Measurements from ENCODE around the gene FOXO6. TPM values are rescaled to one million over a fixed set of nuclear protein-coding genes. Genes with fewer than 3 reads are reported as not detected.

The FOXO6 gene
- total RNA-seq, 2 experiments from 2014 or later = 1.2 to 2.2 TPM

- Mint-ChIP-seq H3K27me3 (peaks cover 26% of the 10 kb centered on the region), H3K4me1 (ENCODE audit: low read depth) (no peaks in the 10 kb centered on the region), H3K36me3 (ENCODE audit: low read depth) (no peaks in the 10 kb centered on the region), H3K27ac (no peak overlapping the region), H3K9me3 (no peaks in the 10 kb centered on the region), H3K4me3 (no peak overlapping the region)
- H3K27ac ChIP-seq (ENCODE audit: low read depth in 1 of 2, low read length in 2 of 2) = no peak overlapping the region
- ATAC-seq (ENCODE audit: poor library complexity) = no peak
- DNase-seq = no peak
- ChIA-PET POLR2A (no interaction called here), CTCF (no interaction called here)
- H3K27me3 ChIP-seq (ENCODE audit: control insufficient read depth in 1 of 2, insufficient read depth in 2 of 2, low read length in 2 of 2) = peaks cover 8 to 9% of the 10 kb centered on the region in 2 experiments
- intact Hi-C loops (cut with DNase I, micrococcal nuclease) = loop anchor here in 1 of 2 experiments (5.0 kb wide), 1 partner anchor 48 kb away; no protein-coding TSS in a partner anchor
- no peaks in the 10 kb centered on the region for H3K9me3 ChIP-seq (ENCODE audit: control insufficient read depth in 1 of 2, insufficient read depth in 1 of 2, low read length in 2 of 2)
- H3K36me3 ChIP-seq (ENCODE audit: insufficient read depth, low read length) = no peaks in the 10 kb centered on the region
- peaks cover under 1% of the 10 kb centered on the region for H3K4me1 ChIP-seq (ENCODE audit: insufficient read depth, low read length)
- TF ChIP-seq CTCF (IDR thresholded peaks at IDR 0.05) = no peak
- no peak overlapping the region for H3K4me3 ChIP-seq (ENCODE audit: low read length)
Observed at GRCh38 chr1:41390166-41390565, 28.9 kb downstream of the FOXO6 start.

GRCh38 chr1:41390573-41390972 lies 29.3 kb downstream of the FOXO6 start:
- ATAC-seq (ENCODE audit: poor library complexity) (no peak), DNase-seq (no peak)
- Mint-ChIP-seq H3K36me3 (ENCODE audit: low read depth) (no peaks in the 10 kb centered on the region), H3K27ac (no peak overlapping the region), H3K4me3 (no peak overlapping the region), H3K9me3 (no peaks in the 10 kb centered on the region), H3K4me1 (ENCODE audit: low read depth) (no peaks in the 10 kb centered on the region), H3K27me3 (peaks cover 24% of the 10 kb centered on the region)
- H3K27me3 ChIP-seq (ENCODE audit: control insufficient read depth in 1 of 2, insufficient read depth in 2 of 2, low read length in 2 of 2) = peaks cover 5 to 6% of the 10 kb centered on the region in 2 experiments
- no peak overlapping the region for H3K27ac ChIP-seq (ENCODE audit: low read depth in 1 of 2, low read length in 2 of 2)
- intact Hi-C loops (cut with DNase I, micrococcal nuclease) = loop anchor here in 1 of 2 experiments (5.0 kb wide), 1 partner anchor 48 kb away; no protein-coding TSS in a partner anchor
- POLR2A ChIA-PET = no interaction called here
- no peaks in the 10 kb centered on the region for H3K9me3 ChIP-seq (ENCODE audit: control insufficient read depth in 1 of 2, insufficient read depth in 1 of 2, low read length in 2 of 2)
- H3K4me3 ChIP-seq (ENCODE audit: low read length) = no peak overlapping the region
- TF ChIP-seq CTCF (IDR thresholded peaks at IDR 0.05) = no peak
- peaks cover 2% of the 10 kb centered on the region for H3K4me1 ChIP-seq (ENCODE audit: insufficient read depth, low read length)
- no peaks in the 10 kb centered on the region for H3K36me3 ChIP-seq (ENCODE audit: insufficient read depth, low read length)
- CTCF ChIA-PET = no interaction called here

GRCh38 chr1:41391834-41392527 lies 30.7 kb downstream of the FOXO6 start:
- Mint-ChIP-seq H3K4me3 (no peak overlapping the region), H3K4me1 (ENCODE audit: low read depth) (no peaks in the 10 kb centered on the region), H3K36me3 (ENCODE audit: low read depth) (no peaks in the 10 kb centered on the region), H3K27me3 (peaks cover 25% of the 10 kb centered on the region), H3K9me3 (no peaks in the 10 kb centered on the region), H3K27ac (no peak overlapping the region)
- no peak for TF ChIP-seq CTCF (IDR thresholded peaks at IDR 0.05)
- peaks cover 2% of the 10 kb centered on the region for H3K4me1 ChIP-seq (ENCODE audit: insufficient read depth, low read length)
- ChIA-PET POLR2A (no interaction called here), CTCF (no interaction called here)
- ATAC-seq (ENCODE audit: poor library complexity) = no peak
- no peaks in the 10 kb centered on the region for H3K9me3 ChIP-seq (ENCODE audit: control insufficient read depth in 1 of 2, insufficient read depth in 1 of 2, low read length in 2 of 2)
- intact Hi-C loops (cut with DNase I, micrococcal nuclease) = loop anchor here in 1 of 2 experiments (5.0 kb wide), 1 partner anchor 50 kb away; no protein-coding TSS in a partner anchor
- H3K36me3 ChIP-seq (ENCODE audit: insufficient read depth, low read length) = no peaks in the 10 kb centered on the region
- DNase-seq = no peak
- H3K27ac ChIP-seq (ENCODE audit: low read depth in 1 of 2, low read length in 2 of 2) = no peak overlapping the region
- no peak overlapping the region for H3K4me3 ChIP-seq (ENCODE audit: low read length)
- H3K27me3 ChIP-seq (ENCODE audit: control insufficient read depth in 1 of 2, insufficient read depth in 2 of 2, low read length in 2 of 2) = peaks cover 0 to 2% of the 10 kb centered on the region in 2 experiments

Data from CD4-positive, alpha-beta T cell (primary cell).